ENCODE results near the gene ITPK1.

Gene ITPK1

GRCh38 chr14:93044556-93044955 is 71.2 kb downstream of the ITPK1 start:
- TF ChIP-seq CTCF (IDR thresholded peaks at IDR 0.05; ENCODE audit: borderline replicate concordance, extremely low read depth, low read length, poor library complexity, severe bottlenecking): no peak
- no peak for TF ChIP-seq EZH2 (IDR thresholded peaks at IDR 0.05; ENCODE audit: borderline replicate concordance, low read depth, low read length, severe bottlenecking)
- Histone ChIP-seq H3K27ac (ENCODE audit: low read length) (no peak overlapping the region), H3K9me3 (ENCODE audit: insufficient read depth, low read length, severe bottlenecking) (no peaks in the 10 kb centered on the region), H3K36me3 (ENCODE audit: insufficient read depth, low read length) (no peaks in the 10 kb centered on the region), H3K4me3 (ENCODE audit: low read depth in 1 of 2, low read length in 2 of 2) (no peak overlapping the region), H3K4me1 (ENCODE audit: insufficient read depth, low read length) (no peaks in the 10 kb centered on the region), H3K27me3 (ENCODE audit: insufficient read depth, low read length, poor library complexity) (no peaks in the 10 kb centered on the region), H3K9ac (ENCODE audit: low read depth, low read length) (no peak overlapping the region), H2AFZ (ENCODE audit: low read depth, low read length) (no peak overlapping the region), H3K79me2 (ENCODE audit: insufficient read depth, low read length) (peaks cover 11% of the 10 kb centered on the region), H4K20me1 (ENCODE audit: insufficient read depth, low read length) (peaks cover 62% of the 10 kb centered on the region), H3K4me2 (ENCODE audit: insufficient read depth, low read length) (no peak overlapping the region)
- no peak for ATAC-seq (ENCODE audit: insufficient read depth, low read depth)
- DNase-seq: no peak

DNA sequence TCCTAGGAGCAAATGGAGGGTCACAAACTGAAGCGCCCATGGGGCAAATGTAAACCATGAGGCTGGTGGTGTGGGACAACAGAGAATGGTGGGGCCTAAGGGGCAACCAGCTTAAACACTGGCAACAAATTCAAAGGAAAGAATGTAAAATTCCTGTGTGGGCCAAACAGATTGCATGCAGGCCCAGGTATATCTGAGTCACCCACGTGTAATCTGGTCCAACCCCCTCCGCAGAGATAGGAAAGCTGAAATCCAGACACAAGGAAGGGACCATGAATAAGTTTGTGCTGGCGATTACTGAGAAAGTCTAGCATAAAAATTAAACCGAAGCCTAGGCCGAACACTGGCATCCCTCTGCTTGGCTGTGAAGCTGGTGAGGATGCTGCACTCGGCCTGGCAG is 71.6 kb downstream of the ITPK1 start:
- no peak overlapping the region for H2AFZ ChIP-seq (ENCODE audit: low read depth, low read length)
- no peak overlapping the region for H3K27ac ChIP-seq (ENCODE audit: low read length)
- H3K9me3 ChIP-seq (ENCODE audit: insufficient read depth, low read length, severe bottlenecking): no peaks in the 10 kb centered on the region
- no peak overlapping the region for H3K4me2 ChIP-seq (ENCODE audit: insufficient read depth, low read length)
- no peak overlapping the region for H3K9ac ChIP-seq (ENCODE audit: low read depth, low read length)
- no peak for DNase-seq
- no peaks in the 10 kb centered on the region for H3K27me3 ChIP-seq (ENCODE audit: insufficient read depth, low read length, poor library complexity)
- TF ChIP-seq CTCF (IDR thresholded peaks at IDR 0.05; ENCODE audit: borderline replicate concordance, extremely low read depth, low read length, poor library complexity, severe bottlenecking) (no peak), EZH2 (IDR thresholded peaks at IDR 0.05; ENCODE audit: borderline replicate concordance, low read depth, low read length, severe bottlenecking) (no peak)
- peaks cover 62% of the 10 kb centered on the region for H4K20me1 ChIP-seq (ENCODE audit: insufficient read depth, low read length)
- H3K4me3 ChIP-seq (ENCODE audit: low read depth in 1 of 2, low read length in 2 of 2): no peak overlapping the region
- peaks cover 11% of the 10 kb centered on the region for H3K79me2 ChIP-seq (ENCODE audit: insufficient read depth, low read length)
- no peaks in the 10 kb centered on the region for H3K36me3 ChIP-seq (ENCODE audit: insufficient read depth, low read length)
- H3K4me1 ChIP-seq (ENCODE audit: insufficient read depth, low read length): no peaks in the 10 kb centered on the region
- no peak for ATAC-seq (ENCODE audit: insufficient read depth, low read depth)

GRCh38 chr14:93042968-93043940 is 72.5 kb downstream of the ITPK1 start:
- DNase-seq (no peak), ATAC-seq (ENCODE audit: insufficient read depth, low read depth) (no peak)
- no peak for TF ChIP-seq EZH2 (IDR thresholded peaks at IDR 0.05; ENCODE audit: borderline replicate concordance, low read depth, low read length, severe bottlenecking)
- no peak for TF ChIP-seq CTCF (IDR thresholded peaks at IDR 0.05; ENCODE audit: borderline replicate concordance, extremely low read depth, low read length, poor library complexity, severe bottlenecking)
- no peak overlapping the region for H3K4me2 ChIP-seq (ENCODE audit: insufficient read depth, low read length)
- no peak overlapping the region for H3K9ac ChIP-seq (ENCODE audit: low read depth, low read length)
- no peak overlapping the region for H3K4me3 ChIP-seq (ENCODE audit: low read depth in 1 of 2, low read length in 2 of 2)
- peaks cover 60% of the 10 kb centered on the region for H4K20me1 ChIP-seq (ENCODE audit: insufficient read depth, low read length)
- H3K9me3 ChIP-seq (ENCODE audit: insufficient read depth, low read length, severe bottlenecking): no peaks in the 10 kb centered on the region
- no peak overlapping the region for H3K27ac ChIP-seq (ENCODE audit: low read length)
- H2AFZ ChIP-seq (ENCODE audit: low read depth, low read length): no peak overlapping the region
- peaks cover 11% of the 10 kb centered on the region for H3K79me2 ChIP-seq (ENCODE audit: insufficient read depth, low read length)
- no peaks in the 10 kb centered on the region for H3K27me3 ChIP-seq (ENCODE audit: insufficient read depth, low read length, poor library complexity)
- H3K4me1 ChIP-seq (ENCODE audit: insufficient read depth, low read length): no peaks in the 10 kb centered on the region
- H3K36me3 ChIP-seq (ENCODE audit: insufficient read depth, low read length): no peaks in the 10 kb centered on the region

Measured in DND-41 (cell line).